Mucosa of descending colon (tissue), 3 donors: ENCODE measurements around the gene TNFAIP8L1. TPM values are rescaled to one million over a fixed set of nuclear protein-coding genes. Genes with fewer than 3 reads are reported as not detected.

Experiments
- ATAC-seq: fragments of 200-7000 bp; cut with Tn5 transposase; one replicate; pipeline ENCODE4 v1.9.1; 2020; ENCODE audit warnings: mild to moderate bottlenecking, moderate library complexity
- DNase-seq, 3 donors: peaks; one replicate each; pipeline ENCODE4 v3.0.0-alpha.2; 2020
- H3K36me3 ChIP-seq: fragments of 200-600 bp; one replicate; pipeline ENCODE4 v1.8.0; 2021; ENCODE audit warnings: low read depth, mild to moderate bottlenecking
- H3K4me1 ChIP-seq: fragments of 200-600 bp; one replicate; pipeline ENCODE4 v1.8.0; 2021; ENCODE audit warnings: low read depth, mild to moderate bottlenecking
- H3K4me3 ChIP-seq: fragments of 200-600 bp; one replicate; pipeline ENCODE4 v1.8.0; 2021; ENCODE audit warnings: mild to moderate bottlenecking
- H3K9me3 ChIP-seq: fragments of 200-600 bp; one replicate; pipeline ENCODE4 v1.8.0; 2021; ENCODE audit warnings: mild to moderate bottlenecking
- intact Hi-C, 2 donors: fragments of 100-400 bp; cut with DNase I in 1 of 2; cut with micrococcal nuclease in 1 of 2; formaldehyde crosslinking; loops; one replicate each; pipeline versions ENCODE4 v1.11.0 to v1.11.1; 2022; cut with DNase I, micrococcal nuclease
- total RNA-seq, 3 donors: library from RNA; stranded (reverse); fragmentation: NEBNext Ultra II Directional in 2 of 3; extraction: Animal tissue kit (Norgen Biotek cat#: 25700) in 2 of 3; gene quantifications; one replicate each; pipeline versions ENCODE4 v1.2.1 to v1.2.4, GENCODE V29; 2021 to 2023
- TF ChIP-seq, protein P1 (sequence below): fragments of 200-600 bp; IDR thresholded peaks from one replicate; pipeline ENCODE4 v1.8.0; 2022; ENCODE audit warnings: antibody characterized with exemption, mild to moderate bottlenecking
- donor health status: DM: no; HTN: no; CAD: no; lungs with moderate emphysema.
- donor health status: DM: no; HTN: no; CAD: no.
- donor health status: DM: no; HTN: yes; CAD: no.

Gene TNFAIP8L1
- total RNA-seq, 3 donors from 2014 or later, result 5.1 to 47.6 (median 10.7) TPM

DNA sequence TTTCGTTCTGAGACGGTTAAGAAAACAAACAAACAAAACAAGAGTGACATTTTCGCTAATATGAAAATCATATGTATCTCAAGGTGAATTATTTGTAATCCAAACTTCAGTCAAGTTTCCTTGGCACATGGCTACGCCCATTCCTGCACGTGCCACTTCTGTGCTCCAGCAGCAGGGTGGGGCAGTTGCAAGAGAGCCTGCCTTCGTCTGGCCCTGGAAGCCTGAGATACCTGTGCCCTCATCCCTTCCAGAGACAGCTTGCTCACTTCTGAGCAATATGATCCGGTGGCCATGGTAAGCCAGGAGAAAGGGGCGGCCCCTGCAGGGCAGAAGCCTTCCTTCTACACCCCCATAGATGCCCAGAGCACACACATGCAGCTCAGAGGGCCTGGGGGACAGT is 62.2 kb downstream of the TNFAIP8L1 start:
- ATAC-seq (no peak), DNase-seq (no peak)
- no peaks in the 10 kb centered on the region for H3K9me3 ChIP-seq
- H3K36me3 ChIP-seq, result peaks cover 10% of the 10 kb centered on the region
- TF ChIP-seq, protein P1, sequence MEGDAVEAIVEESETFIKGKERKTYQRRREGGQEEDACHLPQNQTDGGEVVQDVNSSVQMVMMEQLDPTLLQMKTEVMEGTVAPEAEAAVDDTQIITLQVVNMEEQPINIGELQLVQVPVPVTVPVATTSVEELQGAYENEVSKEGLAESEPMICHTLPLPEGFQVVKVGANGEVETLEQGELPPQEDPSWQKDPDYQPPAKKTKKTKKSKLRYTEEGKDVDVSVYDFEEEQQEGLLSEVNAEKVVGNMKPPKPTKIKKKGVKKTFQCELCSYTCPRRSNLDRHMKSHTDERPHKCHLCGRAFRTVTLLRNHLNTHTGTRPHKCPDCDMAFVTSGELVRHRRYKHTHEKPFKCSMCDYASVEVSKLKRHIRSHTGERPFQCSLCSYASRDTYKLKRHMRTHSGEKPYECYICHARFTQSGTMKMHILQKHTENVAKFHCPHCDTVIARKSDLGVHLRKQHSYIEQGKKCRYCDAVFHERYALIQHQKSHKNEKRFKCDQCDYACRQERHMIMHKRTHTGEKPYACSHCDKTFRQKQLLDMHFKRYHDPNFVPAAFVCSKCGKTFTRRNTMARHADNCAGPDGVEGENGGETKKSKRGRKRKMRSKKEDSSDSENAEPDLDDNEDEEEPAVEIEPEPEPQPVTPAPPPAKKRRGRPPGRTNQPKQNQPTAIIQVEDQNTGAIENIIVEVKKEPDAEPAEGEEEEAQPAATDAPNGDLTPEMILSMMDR, result no peak
- peaks cover 9% of the 10 kb centered on the region for H3K4me1 ChIP-seq
- intact Hi-C loops, result no loop called here
- no peak overlapping the region for H3K4me3 ChIP-seq

DNA sequence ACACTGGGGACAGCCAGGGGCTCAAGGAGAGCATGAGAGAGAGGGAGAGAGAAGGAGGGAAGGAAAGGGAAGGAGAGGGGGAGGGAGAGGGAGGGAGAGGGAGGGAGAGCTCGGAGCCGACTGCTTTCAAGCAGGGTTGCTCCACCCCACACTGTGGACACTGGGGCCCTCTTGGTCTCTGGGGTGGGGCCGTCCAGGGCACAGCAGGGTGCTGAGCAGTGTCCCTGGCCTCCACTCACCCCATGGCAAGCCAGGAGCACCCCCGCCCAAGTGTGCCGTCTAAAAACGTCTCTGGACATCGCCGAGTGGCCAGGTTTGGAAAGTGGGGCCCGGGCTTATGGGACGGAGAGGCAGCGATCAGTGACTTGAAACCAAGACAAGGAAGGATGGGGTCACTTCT is 63.4 kb downstream of the TNFAIP8L1 start:
- DNase-seq (no peak), ATAC-seq (no peak)
- Histone ChIP-seq H3K4me1 (peaks cover 9% of the 10 kb centered on the region), H3K9me3 (no peaks in the 10 kb centered on the region), H3K36me3 (peaks cover 10% of the 10 kb centered on the region), H3K4me3 (no peak overlapping the region)
- intact Hi-C loops, result no loop called here
- TF ChIP-seq, protein P1, result no peak

DNA sequence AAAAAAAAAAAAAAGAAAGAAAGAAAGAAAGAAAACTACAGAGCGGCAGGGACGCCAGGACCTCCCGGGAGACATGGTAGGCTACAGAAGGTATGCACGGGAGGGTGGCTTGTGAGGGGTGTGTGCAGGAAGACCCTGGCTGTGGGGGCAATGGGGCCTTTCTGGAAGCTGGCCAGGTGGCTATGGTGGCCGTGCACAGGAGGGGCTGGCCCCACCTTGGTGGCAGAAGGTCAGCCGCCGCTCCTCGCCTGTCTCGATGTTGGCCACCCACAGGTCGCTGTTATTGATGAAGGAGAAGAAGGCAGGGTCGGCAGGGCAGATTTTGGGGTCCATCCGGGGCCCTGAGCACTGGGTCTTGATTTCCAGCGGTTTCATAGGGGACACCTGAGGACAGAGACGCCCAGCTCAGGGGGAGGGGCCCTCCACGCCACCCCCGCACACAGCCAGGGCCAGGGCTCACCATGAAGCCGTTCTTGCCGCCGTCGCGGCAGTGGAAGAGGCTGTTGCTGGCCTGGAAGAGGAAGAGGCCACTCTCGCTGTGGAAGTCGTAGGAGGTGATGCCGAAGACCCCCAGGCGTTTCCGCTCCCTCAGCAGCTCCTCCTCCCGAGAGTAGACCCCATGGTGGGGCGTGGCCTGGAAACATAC is 64.5 kb downstream of the TNFAIP8L1 start:
- TF ChIP-seq, protein P1, result no peak
- peaks cover 10% of the 10 kb centered on the region for H3K36me3 ChIP-seq
- no peaks in the 10 kb centered on the region for H3K9me3 ChIP-seq
- intact Hi-C loops, result no loop called here
- no peak for DNase-seq
- ATAC-seq, result no peak
- peaks cover 9% of the 10 kb centered on the region for H3K4me1 ChIP-seq
- no peak overlapping the region for H3K4me3 ChIP-seq

DNA sequence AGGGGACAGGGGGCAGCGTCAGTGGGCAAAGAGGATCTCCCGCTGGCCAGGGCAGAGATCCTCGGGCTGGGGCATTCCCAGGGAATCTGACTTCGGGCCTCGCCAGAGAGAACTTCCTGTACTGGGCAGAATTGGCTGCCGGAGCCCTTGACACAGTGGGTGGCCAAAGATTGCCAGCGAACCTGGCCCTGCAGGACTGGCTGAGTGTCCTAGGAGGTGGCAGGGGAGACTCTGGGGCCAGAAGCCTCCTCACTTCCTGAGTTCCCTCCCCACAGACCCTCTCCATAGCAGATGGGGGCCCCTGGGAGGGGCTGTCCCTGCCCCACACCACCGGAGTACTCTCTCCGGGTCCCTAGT is 65.0 kb downstream of the TNFAIP8L1 start:
- DNase-seq (no peak), ATAC-seq (no peak)
- H3K9me3 ChIP-seq, result no peaks in the 10 kb centered on the region
- peaks cover 9% of the 10 kb centered on the region for H3K4me1 ChIP-seq
- intact Hi-C loops, result no loop called here
- no peak overlapping the region for H3K4me3 ChIP-seq
- peaks cover 10% of the 10 kb centered on the region for H3K36me3 ChIP-seq
- TF ChIP-seq, protein P1, result no peak

Other genes starting within 250 kb of the TNFAIP8L1 start
- 10 to 100 TPM; 31.7 to 54.9 (median 47.5) TPM for gene SH3GL1, start 239.0 kb upstream of the TNFAIP8L1 start, total RNA-seq
- 10 to 100 TPM; 17.3 to 24.9 (median 18.1) TPM for gene CHAF1A, start 236.9 kb upstream of the TNFAIP8L1 start, total RNA-seq
- gene UBXN6, start 181.7 kb upstream of the TNFAIP8L1 start, total RNA-seq, result 100 to 1,000 TPM in 1 of 3 donors, 10 to 100 TPM in 2; 79.1 to 104 (median 96.3) TPM
- gene HDGFL2, start 167.2 kb upstream of the TNFAIP8L1 start, total RNA-seq, result 10 to 100 TPM; 35.6 to 49.2 (median 39.0) TPM
- 10 to 100 TPM in 1 of 3 donors, 1 to 10 TPM in 2; 2.8 to 90.0 (median 3.4) TPM for gene PLIN4, start 121.0 kb upstream of the TNFAIP8L1 start, total RNA-seq
- 1 to 10 TPM; 3.2 to 6.7 (median 4.5) TPM for gene PLIN5, start 104.3 kb upstream of the TNFAIP8L1 start, total RNA-seq
- gene LRG1, start 99.5 kb upstream of the TNFAIP8L1 start, total RNA-seq, result 10 to 100 TPM in 2 of 3 donors, 1 to 10 TPM in 1; 7.9 to 25.0 (median 22.8) TPM
- gene SEMA6B, start 79.8 kb upstream of the TNFAIP8L1 start, total RNA-seq, result 1 to 10 TPM; 2.5 to 8.4 (median 5.9) TPM
- 10 to 100 TPM; 50.2 to 85.9 (median 54.8) TPM for gene MYDGF, start 30.8 kb downstream of the TNFAIP8L1 start, total RNA-seq
- gene DPP9, start 84.3 kb downstream of the TNFAIP8L1 start, total RNA-seq, result 10 to 100 TPM; 67.8 to 89.3 (median 74.0) TPM
- 10 to 100 TPM; 10.5 to 15.2 (median 11.4) TPM for gene FEM1A, start 152.2 kb downstream of the TNFAIP8L1 start, total RNA-seq
- 10 to 100 TPM; 24.1 to 37.4 (median 26.4) TPM for gene TICAM1, start 192.2 kb downstream of the TNFAIP8L1 start, total RNA-seq
- 100 to 1,000 TPM in 2 of 3 donors, 10 to 100 TPM in 1; 77.3 to 125 (median 108) TPM for gene PLIN3, start 228.2 kb downstream of the TNFAIP8L1 start, total RNA-seq